ENCODE measurements around the gene SASS6.
A peak's percentile ranks its signal among the peaks of the same experiment; 100 is the strongest.

DNA sequence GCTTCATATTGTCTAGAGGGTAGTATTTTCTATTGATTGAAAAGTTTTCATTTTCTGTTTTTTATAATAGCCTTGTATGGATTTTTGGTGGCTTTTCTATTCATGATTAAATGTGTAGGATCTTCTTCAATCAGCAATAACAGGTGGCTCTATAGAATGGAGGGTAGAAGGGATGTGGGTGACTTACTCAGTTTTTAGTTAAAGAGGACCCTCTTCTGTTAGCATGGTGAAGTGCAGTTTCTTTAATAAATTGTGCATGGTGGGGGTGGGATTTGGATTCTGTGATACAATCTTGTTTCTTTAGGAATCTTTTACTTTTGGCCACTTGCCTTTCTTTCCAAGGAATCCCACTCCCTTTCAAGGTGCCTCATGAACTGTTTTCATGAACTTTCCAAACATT lies 98.3 kb downstream of the SASS6 start:
- TF ChIP-seq, protein P1, sequence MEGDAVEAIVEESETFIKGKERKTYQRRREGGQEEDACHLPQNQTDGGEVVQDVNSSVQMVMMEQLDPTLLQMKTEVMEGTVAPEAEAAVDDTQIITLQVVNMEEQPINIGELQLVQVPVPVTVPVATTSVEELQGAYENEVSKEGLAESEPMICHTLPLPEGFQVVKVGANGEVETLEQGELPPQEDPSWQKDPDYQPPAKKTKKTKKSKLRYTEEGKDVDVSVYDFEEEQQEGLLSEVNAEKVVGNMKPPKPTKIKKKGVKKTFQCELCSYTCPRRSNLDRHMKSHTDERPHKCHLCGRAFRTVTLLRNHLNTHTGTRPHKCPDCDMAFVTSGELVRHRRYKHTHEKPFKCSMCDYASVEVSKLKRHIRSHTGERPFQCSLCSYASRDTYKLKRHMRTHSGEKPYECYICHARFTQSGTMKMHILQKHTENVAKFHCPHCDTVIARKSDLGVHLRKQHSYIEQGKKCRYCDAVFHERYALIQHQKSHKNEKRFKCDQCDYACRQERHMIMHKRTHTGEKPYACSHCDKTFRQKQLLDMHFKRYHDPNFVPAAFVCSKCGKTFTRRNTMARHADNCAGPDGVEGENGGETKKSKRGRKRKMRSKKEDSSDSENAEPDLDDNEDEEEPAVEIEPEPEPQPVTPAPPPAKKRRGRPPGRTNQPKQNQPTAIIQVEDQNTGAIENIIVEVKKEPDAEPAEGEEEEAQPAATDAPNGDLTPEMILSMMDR (IDR thresholded peaks at IDR 0.05; ENCODE audit: low read depth, low read length, poor library complexity, severe bottlenecking) = peak; percentile 51
- no peak for TF ChIP-seq EZH2phosphoT487 (IDR thresholded peaks at IDR 0.05; ENCODE audit: borderline replicate concordance, low read length)
